Testis (tissue), 2 donors: ENCODE data around the gene CCDC107.

Experiments
- CTCF ChIP-seq, 3 experiments: fragments of 450-650 bp in 2 of 3; fragments of 200-600 bp in 1 of 3; sonication (generic) in 1 of 3; IDR thresholded peaks; one replicate each; pipeline ENCODE4 v1.5.1; 2016 to 2019; ENCODE audit warnings: antibody characterized with exemption in 3 of 3, mild to moderate bottlenecking in 2 of 3, moderate library complexity in 1 of 3
- POLR2A ChIP-seq: fragments of 450-650 bp; IDR thresholded peaks from one replicate; pipeline ENCODE4 v1.6.1; 2017; ENCODE audit warnings: antibody characterized with exemption, mild to moderate bottlenecking, moderate library complexity

- TF ChIP-seq POLR2A (no peak), CTCF (IDR thresholded peaks at IDR 0.05) (no peak)
Measured at GRCh38 chr9:35629597-35629996, 28.5 kb upstream of the CCDC107 start.
